Measurements from ENCODE around the gene CTTNBP2.

Gene CTTNBP2

DNA sequence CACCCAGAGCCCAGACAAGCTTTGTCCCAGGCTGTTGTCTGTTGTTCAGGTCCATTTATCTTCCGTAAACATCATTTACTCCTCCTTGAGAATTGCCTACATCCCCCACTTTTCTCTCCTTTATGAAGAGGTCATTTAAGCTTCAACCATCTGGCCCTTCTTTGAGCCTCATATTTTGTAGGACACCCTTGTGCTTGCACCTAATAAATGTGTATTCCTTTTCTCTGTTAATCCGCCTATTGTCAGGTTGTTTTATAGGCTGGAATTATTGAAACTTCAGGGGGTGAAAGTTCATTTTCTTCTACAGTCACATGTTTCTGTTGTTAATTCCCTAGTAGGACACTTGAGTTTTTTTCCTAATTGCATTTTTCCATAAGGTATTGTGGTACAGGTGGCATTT is 19.6 kb upstream of the CTTNBP2 start:
- no peak overlapping the region for H3K9ac ChIP-seq (ENCODE audit: low read length)
- no peaks in the 10 kb centered on the region for H3K4me1 ChIP-seq (ENCODE audit: control insufficient read depth, insufficient read depth, low read length)
- no peaks in the 10 kb centered on the region for H3K27me3 ChIP-seq (ENCODE audit: control insufficient read depth, insufficient read depth, low read length)
- no peaks in the 10 kb centered on the region for H3K36me3 ChIP-seq (ENCODE audit: control insufficient read depth, insufficient read depth, low read length)
- no peak overlapping the region for H3K27ac ChIP-seq (ENCODE audit: low read depth, low read length)
- no peak overlapping the region for H3K4me3 ChIP-seq (ENCODE audit: low read length)

GRCh38 chr7:117889611-117890010 is 16.4 kb upstream of the CTTNBP2 start:
- H3K4me1 ChIP-seq (ENCODE audit: control insufficient read depth, insufficient read depth, low read length) = no peaks in the 10 kb centered on the region
- H3K36me3 ChIP-seq (ENCODE audit: control insufficient read depth, insufficient read depth, low read length) = no peaks in the 10 kb centered on the region
- no peak overlapping the region for H3K27ac ChIP-seq (ENCODE audit: low read depth, low read length)
- H3K27me3 ChIP-seq (ENCODE audit: control insufficient read depth, insufficient read depth, low read length) = no peaks in the 10 kb centered on the region
- H3K4me3 ChIP-seq (ENCODE audit: low read length) = no peak overlapping the region
- no peak overlapping the region for H3K9ac ChIP-seq (ENCODE audit: low read length)

DNA sequence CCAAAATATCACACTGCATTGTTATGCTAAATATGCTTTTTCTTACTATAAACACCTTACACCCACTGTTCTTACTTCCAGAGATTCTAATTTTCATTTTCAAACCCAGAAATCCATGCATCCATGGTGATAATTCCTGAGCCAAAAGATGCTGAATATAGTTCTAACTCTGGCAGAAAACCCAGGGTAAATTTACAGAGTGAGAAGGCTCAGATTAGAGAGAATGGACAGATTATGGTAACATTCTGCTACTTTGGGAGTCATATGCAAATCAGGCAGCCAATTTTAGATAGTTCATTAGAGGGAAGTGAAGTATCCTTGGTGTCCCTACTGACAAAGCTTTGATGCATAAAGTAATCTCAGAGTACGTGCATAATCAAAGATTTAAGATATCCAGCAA is 15.4 kb upstream of the CTTNBP2 start:
- H3K27ac ChIP-seq (ENCODE audit: low read depth, low read length) = no peak overlapping the region
- H3K36me3 ChIP-seq (ENCODE audit: control insufficient read depth, insufficient read depth, low read length) = no peaks in the 10 kb centered on the region
- H3K4me1 ChIP-seq (ENCODE audit: control insufficient read depth, insufficient read depth, low read length) = no peaks in the 10 kb centered on the region
- no peak overlapping the region for H3K4me3 ChIP-seq (ENCODE audit: low read length)
- H3K9ac ChIP-seq (ENCODE audit: low read length) = no peak overlapping the region
- no peaks in the 10 kb centered on the region for H3K27me3 ChIP-seq (ENCODE audit: control insufficient read depth, insufficient read depth, low read length)

- H3K4me1 ChIP-seq (ENCODE audit: control insufficient read depth, insufficient read depth, low read length) = no peaks in the 10 kb centered on the region
- no peak overlapping the region for H3K9ac ChIP-seq (ENCODE audit: low read length)
- H3K36me3 ChIP-seq (ENCODE audit: control insufficient read depth, insufficient read depth, low read length) = no peaks in the 10 kb centered on the region
- H3K4me3 ChIP-seq (ENCODE audit: low read length) = no peak overlapping the region
- no peaks in the 10 kb centered on the region for H3K27me3 ChIP-seq (ENCODE audit: control insufficient read depth, insufficient read depth, low read length)
- no peak overlapping the region for H3K27ac ChIP-seq (ENCODE audit: low read depth, low read length)
These were observed 9.4 kb upstream of the CTTNBP2 start for GRCh38 chr7:117882594-117882993.

- Histone ChIP-seq H3K27me3 (ENCODE audit: control insufficient read depth, insufficient read depth, low read length) (no peaks in the 10 kb centered on the region), H3K36me3 (ENCODE audit: control insufficient read depth, insufficient read depth, low read length) (no peaks in the 10 kb centered on the region), H3K27ac (ENCODE audit: low read depth, low read length) (no peak overlapping the region), H3K4me1 (ENCODE audit: control insufficient read depth, insufficient read depth, low read length) (no peaks in the 10 kb centered on the region), H3K4me3 (ENCODE audit: low read length) (no peak overlapping the region), H3K9ac (ENCODE audit: low read length) (no peak overlapping the region)
These were observed 3.5 kb upstream of the CTTNBP2 start for GRCh38 chr7:117876761-117877160.

DNA sequence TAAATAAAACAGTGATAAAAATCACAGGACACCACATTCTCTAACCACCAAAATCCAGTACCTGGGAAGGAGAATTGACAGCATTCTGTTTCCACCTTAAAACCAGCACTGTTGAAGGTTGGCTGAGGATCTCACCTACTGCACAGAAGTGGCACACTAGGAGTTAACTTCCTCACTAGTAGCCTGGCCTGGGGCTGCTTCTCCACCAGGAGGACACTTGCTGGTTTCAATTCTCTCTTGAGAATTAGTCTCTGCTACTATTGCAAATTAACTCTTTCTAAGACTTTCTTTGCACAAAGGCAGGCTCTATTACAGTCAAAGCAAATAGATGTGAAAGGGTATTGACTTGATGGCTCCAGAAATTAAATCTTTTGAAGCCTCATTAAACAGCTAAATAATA is 2.3 kb upstream of the CTTNBP2 start:
- Histone ChIP-seq H3K4me1 (ENCODE audit: control insufficient read depth, insufficient read depth, low read length) (no peaks in the 10 kb centered on the region), H3K4me3 (ENCODE audit: low read length) (no peak overlapping the region), H3K36me3 (ENCODE audit: control insufficient read depth, insufficient read depth, low read length) (no peaks in the 10 kb centered on the region), H3K27me3 (ENCODE audit: control insufficient read depth, insufficient read depth, low read length) (no peaks in the 10 kb centered on the region), H3K27ac (ENCODE audit: low read depth, low read length) (no peak overlapping the region), H3K9ac (ENCODE audit: low read length) (no peak overlapping the region)

DNA sequence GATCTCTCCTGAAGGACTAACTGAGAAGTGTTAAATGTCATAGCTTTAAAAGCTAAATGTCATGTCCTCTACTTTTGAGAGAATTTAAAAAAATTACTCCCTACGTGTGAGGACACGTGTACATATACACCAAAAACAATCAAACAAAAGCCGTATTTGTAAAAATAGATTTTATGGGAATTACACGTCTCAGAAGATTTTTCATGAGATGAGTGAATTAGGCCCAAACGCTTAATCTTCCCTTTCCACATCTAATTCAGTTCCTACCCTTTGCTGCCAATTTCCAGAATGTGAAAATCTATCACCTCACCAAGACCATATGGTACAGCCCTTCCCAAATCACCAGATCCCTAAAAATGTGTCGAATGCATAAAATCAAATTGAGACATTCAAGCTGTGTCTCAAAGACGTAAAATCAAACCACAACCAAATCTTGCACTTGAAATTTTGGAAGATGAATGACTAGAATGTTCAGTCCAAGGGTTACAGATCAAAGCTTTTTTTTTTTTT is 1.0 kb upstream of the CTTNBP2 start:
- no peak overlapping the region for H3K4me3 ChIP-seq (ENCODE audit: low read length)
- H3K9ac ChIP-seq (ENCODE audit: low read length) = no peak overlapping the region
- no peaks in the 10 kb centered on the region for H3K4me1 ChIP-seq (ENCODE audit: control insufficient read depth, insufficient read depth, low read length)
- no peak overlapping the region for H3K27ac ChIP-seq (ENCODE audit: low read depth, low read length)
- H3K27me3 ChIP-seq (ENCODE audit: control insufficient read depth, insufficient read depth, low read length) = no peaks in the 10 kb centered on the region
- H3K36me3 ChIP-seq (ENCODE audit: control insufficient read depth, insufficient read depth, low read length) = no peaks in the 10 kb centered on the region

DNA sequence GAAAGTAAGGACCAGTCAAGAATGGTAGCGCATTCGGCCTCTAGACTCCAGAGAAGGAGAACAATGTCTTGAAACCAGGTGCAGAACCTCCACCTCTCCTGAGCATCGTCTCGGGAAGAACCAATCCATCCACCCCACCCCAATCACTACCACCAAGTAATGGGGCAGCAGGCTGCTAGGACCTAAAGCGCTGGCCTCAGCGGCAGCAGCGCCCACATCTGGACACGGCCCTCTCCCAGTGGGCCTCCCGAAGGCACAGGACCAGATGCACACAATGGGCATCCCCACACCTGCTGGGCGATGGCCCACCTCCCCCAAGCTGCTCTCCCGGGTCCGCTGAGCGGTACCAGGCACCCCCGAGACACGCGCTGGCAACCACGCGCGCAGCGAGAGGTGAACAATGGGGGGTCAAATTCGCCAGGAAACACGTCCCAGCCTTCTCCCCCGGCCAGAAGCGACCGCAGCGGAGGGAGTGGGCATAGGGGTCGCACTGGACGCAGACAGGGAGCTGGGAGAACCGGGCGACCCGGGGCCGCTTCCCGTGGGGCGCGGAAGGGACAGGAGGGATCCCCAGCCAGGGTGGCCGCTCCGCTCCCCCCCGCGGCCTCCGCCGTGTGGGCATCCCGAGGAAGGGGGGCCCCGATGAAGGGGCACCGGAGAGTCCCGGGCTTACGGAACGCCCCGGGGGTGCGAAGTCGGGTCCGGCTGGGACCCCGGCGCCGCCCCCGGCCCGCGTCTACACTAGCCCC is 506 bp downstream of the CTTNBP2 start:
- Histone ChIP-seq H3K9ac (ENCODE audit: low read length) (peak overlapping the region; percentile 59), H3K27me3 (ENCODE audit: control insufficient read depth, insufficient read depth, low read length) (no peaks in the 10 kb centered on the region)

GRCh38 chr7:117871778-117872538 is 1.3 kb downstream of the CTTNBP2 start:
- Histone ChIP-seq H3K4me3 (ENCODE audit: low read length) (peak overlapping the region; percentile 81), H3K27ac (ENCODE audit: low read depth, low read length) (no peak overlapping the region), H3K9ac (ENCODE audit: low read length) (no peak overlapping the region), H3K36me3 (ENCODE audit: control insufficient read depth, insufficient read depth, low read length) (no peaks in the 10 kb centered on the region), H3K27me3 (ENCODE audit: control insufficient read depth, insufficient read depth, low read length) (no peaks in the 10 kb centered on the region), H3K4me1 (ENCODE audit: control insufficient read depth, insufficient read depth, low read length) (no peaks in the 10 kb centered on the region)

More for the DNA sequence above, 506 bp downstream of the CTTNBP2 start:
- Histone ChIP-seq H3K36me3 (ENCODE audit: control insufficient read depth, insufficient read depth, low read length) (no peaks in the 10 kb centered on the region), H3K27ac (ENCODE audit: low read depth, low read length) (peak overlapping the region; percentile 46), H3K4me3 (ENCODE audit: low read length) (peak overlapping the region; percentile 81), H3K4me1 (ENCODE audit: control insufficient read depth, insufficient read depth, low read length) (no peaks in the 10 kb centered on the region)

- Histone ChIP-seq H3K36me3 (ENCODE audit: control insufficient read depth, insufficient read depth, low read length) (no peaks in the 10 kb centered on the region), H3K27ac (ENCODE audit: low read depth, low read length) (no peak overlapping the region), H3K27me3 (ENCODE audit: control insufficient read depth, insufficient read depth, low read length) (no peaks in the 10 kb centered on the region), H3K9ac (ENCODE audit: low read length) (no peak overlapping the region), H3K4me1 (ENCODE audit: control insufficient read depth, insufficient read depth, low read length) (no peaks in the 10 kb centered on the region), H3K4me3 (ENCODE audit: low read length) (peak overlapping the region; percentile 81)
These were observed 1.9 kb downstream of the CTTNBP2 start for GRCh38 chr7:117871401-117871777.

DNA sequence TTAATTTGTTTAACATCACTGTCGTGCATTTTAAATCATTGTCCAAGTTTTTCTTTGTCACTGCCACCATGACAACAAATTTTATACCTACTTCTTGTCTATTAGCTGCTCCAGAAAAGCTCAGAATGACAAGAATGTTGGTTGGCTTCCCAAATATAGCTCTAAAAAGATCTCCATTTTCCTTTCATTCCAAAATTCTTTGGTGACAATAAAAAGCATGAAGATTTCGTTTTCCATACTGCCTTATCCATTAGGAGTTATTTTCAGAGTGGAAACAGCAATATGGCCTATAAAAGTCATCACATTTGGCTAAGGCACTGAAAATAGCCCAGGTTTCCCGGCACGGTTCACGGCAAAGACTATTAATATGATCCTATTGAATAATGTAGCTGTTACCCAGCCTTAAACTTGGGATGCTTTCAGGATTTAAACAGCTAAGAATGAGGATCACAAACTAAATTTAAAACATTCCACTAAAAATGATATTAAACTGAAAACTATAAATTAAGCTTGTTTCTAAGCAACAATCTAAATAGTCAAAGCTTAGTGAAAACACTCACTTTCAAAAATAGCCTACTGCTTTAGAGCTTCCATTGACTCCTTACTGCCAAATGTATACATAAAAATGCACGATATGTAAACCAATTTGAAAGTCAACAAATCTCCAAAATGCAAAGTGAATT is 2.7 kb downstream of the CTTNBP2 start:
- Histone ChIP-seq H3K27ac (ENCODE audit: low read depth, low read length) (no peak overlapping the region), H3K36me3 (ENCODE audit: control insufficient read depth, insufficient read depth, low read length) (no peaks in the 10 kb centered on the region), H3K4me3 (ENCODE audit: low read length) (no peak overlapping the region), H3K4me1 (ENCODE audit: control insufficient read depth, insufficient read depth, low read length) (no peaks in the 10 kb centered on the region), H3K9ac (ENCODE audit: low read length) (no peak overlapping the region), H3K27me3 (ENCODE audit: control insufficient read depth, insufficient read depth, low read length) (no peaks in the 10 kb centered on the region)

GRCh38 chr7:117869374-117869773 is 3.9 kb downstream of the CTTNBP2 start:
- no peak overlapping the region for H3K4me3 ChIP-seq (ENCODE audit: low read length)
- H3K27me3 ChIP-seq (ENCODE audit: control insufficient read depth, insufficient read depth, low read length) = no peaks in the 10 kb centered on the region
- H3K36me3 ChIP-seq (ENCODE audit: control insufficient read depth, insufficient read depth, low read length) = no peaks in the 10 kb centered on the region
- no peak overlapping the region for H3K9ac ChIP-seq (ENCODE audit: low read length)
- H3K4me1 ChIP-seq (ENCODE audit: control insufficient read depth, insufficient read depth, low read length) = no peaks in the 10 kb centered on the region
- H3K27ac ChIP-seq (ENCODE audit: low read depth, low read length) = no peak overlapping the region
